GM12892 (cell line): Measurements from ENCODE around the gene AP3S1.

Source experiments
- POLR2A ChIP-seq: IDR thresholded peaks from 2 replicates; pipeline ENCODE4 v1.6.1; 2011; ENCODE audit warnings: low read depth, low read length, control low read depth
- POLR2AphosphoS5 ChIP-seq: IDR thresholded peaks from 2 replicates; pipeline ENCODE4 v1.6.1; 2011; ENCODE audit warnings: low read depth, low read length, control low read depth
- TAF1 ChIP-seq: IDR thresholded peaks from 2 replicates; pipeline ENCODE4 v1.6.1; 2011; ENCODE audit warnings: low read depth, mild to moderate bottlenecking, control low read depth, low read length, borderline replicate concordance

- TF ChIP-seq TAF1 = no peak
- TF ChIP-seq POLR2A = no peak
- TF ChIP-seq POLR2AphosphoS5 = no peak
These were observed 1.2 kb downstream of the AP3S1 start for GRCh38 chr5:115842952-115843351.
